ENCODE results near the gene RASSF3. TPM values are rescaled to one million over a fixed set of nuclear protein-coding genes. Genes with fewer than 3 reads are reported as not detected.

Gene RASSF3
- total RNA-seq, 1 donor from 2014 or later = 5.7 TPM

DNA sequence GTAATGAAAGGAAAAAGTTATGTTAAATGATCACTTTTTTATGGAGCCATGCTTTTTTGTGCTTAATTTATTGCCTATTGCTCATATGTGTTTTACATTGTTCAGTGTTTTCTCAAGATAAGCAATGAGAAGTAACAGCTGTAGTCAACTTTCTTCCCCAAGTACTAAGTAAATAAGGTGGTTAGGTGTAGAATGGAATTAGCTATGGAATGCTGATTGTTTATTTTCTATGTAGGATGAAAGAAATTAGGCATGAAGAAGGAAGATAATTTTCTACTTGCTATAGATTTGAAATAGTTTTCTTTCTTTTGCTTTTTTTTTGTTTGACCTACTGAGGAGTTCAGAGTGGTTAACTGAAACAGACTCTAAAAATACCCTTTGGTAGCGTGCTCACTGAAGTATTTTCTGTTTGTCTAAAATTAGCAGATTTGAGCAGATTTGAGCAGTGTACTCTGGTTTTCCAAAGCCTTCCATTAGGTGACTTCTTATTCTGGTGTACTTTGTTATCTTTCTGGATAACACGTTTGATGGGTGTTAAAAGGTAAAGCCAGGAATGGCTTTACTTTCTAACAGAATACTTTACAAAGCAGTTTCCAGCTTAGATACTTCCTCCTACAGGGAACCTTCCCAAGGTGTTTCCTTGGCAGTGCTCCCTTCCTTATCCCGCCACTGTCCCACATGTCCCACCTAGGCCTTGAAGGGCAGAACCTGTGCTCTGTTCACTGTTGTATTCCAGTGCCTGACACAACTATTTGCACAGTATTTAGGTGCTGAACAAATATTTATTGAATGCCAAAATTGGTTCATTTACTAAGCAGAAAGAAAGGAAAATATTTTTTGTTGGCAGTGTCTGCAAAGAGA lies 56.0 kb downstream of the RASSF3 start:
- FAIRE-seq (no peak), DNase-seq (ENCODE audit: low spot score in 2 of 2) (no peak)

DNA sequence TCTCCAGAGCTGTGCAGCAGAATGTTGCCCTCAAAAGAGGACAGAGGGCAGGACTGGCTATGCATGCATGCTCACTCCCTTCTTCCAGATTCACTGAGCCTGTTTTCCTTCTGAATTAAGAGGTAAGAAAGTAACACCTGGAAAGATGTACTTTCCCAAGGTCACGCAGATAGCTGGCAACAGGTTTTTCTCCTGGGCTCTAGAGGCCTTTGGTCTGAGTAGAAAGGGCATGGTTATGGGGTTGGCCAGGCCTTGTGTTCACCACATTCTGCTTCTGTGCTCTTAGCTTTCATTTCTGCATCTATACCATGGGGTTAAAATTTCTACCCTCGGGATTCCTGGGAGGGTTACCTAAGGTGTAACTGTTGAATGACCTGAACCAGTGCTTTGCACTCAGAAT lies 57.5 kb downstream of the RASSF3 start:
- DNase-seq (ENCODE audit: low spot score in 2 of 2) = no peak
- no peak for FAIRE-seq

DNA sequence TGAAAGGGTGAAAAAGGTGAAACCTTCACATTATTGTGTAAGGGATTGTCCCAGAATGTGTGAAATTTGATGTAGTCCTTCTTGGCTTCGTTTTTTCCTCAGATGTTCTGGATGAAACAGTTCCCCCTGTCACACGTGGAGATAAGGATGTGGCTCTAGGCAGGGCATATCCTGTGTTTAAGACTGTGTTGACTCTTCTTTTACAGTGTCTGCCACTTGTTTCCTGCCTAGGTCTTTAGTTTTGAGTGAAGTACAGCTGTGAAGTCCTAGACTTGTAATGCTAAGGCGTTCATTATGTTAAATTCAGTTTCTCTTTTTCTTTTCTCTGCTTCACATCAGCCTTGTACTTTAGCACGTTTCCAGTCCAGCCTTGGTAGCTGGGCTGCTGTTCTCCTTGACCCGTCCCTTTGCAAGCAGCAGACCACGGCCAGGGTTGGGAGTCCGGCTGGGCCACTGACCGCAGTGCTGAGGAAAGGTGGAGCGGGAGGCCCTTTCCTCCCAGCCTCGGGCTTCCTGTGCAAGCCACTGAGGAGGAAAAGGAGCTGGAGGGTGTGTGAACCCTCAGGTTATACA lies 59.1 kb downstream of the RASSF3 start:
- FAIRE-seq = no peak
- no peak for DNase-seq (ENCODE audit: low spot score in 2 of 2)

DNA sequence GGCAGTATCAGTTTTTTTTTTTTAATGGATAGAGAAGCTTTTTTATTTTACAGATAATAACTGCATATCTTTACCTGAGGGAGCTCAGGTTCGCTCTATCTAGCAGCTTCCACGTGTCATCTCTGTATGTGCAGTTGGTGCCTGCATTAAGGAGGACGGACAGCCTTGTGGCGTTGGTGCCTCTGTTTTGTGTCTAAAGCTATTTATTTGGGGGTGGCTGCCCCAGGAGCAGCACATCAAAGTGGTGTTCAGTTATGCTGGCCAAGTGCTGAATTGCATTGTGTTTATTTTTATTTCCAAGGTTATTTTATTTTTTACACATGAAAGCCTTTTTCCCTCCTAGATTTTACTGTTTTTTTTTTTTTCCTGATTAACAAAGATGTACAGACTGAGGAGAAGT lies 59.7 kb downstream of the RASSF3 start:
- DNase-seq (ENCODE audit: low spot score in 2 of 2) (no peak), FAIRE-seq (no peak)

DNA sequence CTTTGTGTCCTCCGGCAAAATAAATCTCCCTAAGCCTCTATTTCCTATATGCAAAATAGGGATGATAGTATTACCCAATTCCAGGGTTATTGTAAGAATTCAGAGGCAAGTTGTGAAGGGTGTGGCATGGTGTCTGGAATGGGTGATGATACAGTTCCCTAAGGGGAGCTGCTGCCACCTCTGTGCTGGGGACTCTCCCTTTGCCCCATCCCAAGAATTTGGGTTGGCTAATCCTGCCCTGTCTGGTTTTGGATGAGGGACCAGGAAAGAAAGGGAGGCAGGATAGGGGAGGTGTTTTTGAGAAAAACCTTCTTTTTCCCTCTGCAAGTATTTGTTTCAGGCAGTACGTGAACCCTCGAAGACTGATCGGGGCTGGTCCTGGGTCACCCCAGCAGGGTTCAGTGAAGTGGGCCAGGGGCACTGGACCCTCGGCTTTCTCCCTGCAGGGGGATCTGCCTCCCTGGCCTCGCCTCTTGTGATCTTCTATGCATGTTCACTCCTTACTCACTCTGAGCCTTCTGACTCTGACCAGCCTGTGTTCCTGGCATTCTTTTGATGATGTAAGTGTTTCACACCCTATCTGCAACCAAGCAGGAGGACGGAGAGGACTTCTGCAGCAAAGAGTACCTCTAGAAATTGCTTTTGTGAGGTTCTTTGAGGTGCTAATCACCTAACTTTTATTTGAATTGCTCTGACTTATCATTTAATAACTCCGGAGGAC lies 60.8 kb downstream of the RASSF3 start:
- DNase-seq (ENCODE audit: low spot score in 2 of 2) = no peak
- FAIRE-seq = no peak

DNA sequence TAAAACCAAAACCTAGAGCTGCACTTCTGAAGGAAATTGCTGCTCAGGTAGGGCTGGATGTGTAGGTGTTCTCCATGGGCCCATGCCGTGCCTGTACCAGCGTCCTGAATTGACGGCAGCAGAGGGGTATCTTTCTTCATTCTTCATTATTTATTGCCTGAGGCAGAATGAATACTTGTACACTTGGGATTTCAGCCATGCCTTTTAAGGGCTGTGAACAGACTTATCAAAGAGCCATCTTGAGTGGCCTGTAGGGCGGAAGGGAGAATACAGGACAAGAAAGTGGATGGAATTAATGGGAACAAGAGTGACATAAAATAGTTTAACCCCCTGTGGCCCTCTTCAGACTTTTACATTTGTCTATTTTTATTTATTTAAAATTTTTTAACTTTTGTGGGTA lies 61.4 kb downstream of the RASSF3 start:
- FAIRE-seq (no peak), DNase-seq (ENCODE audit: low spot score in 2 of 2) (no peak)

DNA sequence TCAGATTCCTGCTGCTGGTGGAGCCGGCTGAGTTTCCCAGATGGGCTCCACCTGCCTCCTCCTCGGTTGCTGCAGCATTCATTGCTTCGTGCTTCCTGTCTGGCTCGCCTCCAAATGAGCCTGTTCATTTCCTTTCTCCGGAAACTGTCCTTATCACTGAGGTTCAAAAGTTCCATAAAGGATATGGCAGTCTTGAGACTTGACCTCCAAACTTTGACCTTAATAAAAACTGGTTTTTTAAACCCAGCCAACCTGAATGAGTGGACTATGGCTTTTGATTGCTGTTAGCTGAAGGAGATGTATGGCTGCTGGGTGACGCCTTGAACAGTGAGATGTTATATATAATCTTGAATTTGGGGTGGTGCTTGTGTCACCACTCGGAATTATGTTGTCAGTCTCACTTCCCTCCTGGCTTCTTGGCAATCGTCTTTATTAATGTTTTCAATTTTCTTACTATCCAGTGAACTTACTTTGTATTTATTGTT lies 62.7 kb downstream of the RASSF3 start:
- FAIRE-seq = no peak
- no peak for DNase-seq (ENCODE audit: low spot score in 2 of 2)

DNA sequence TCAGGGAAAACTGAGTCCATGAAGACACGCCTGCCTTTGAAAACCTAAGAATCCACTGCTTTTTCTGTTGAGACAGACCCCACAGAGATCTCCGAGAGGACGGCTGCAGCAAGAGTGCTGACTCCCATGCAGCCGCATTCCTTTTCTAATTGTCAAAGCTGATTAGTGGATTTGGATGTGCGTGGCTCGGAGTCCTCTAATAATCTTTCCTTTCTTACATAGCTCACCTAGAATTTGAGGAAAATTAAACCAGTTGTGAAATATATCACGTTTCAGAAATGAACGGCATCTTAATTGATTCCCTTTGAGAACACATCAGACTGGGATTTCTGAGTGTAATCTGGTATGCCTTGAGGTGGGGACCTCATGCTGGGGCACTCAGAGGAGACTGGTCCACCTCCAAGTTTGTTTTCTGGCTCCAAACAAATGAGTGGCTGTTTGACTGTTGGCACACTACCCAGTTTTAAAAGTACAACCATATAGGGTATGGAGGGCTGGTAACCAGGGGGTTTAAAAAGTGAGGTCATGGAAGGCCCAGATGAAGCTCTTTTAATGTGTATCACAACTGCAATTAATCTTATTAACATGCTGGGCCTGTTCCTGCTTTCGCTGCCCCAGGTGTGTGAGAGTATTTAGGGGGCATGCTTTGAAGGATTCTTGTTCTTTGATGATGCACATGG lies 63.3 kb downstream of the RASSF3 start:
- no peak for DNase-seq (ENCODE audit: low spot score in 2 of 2)
- FAIRE-seq = no peak

DNA sequence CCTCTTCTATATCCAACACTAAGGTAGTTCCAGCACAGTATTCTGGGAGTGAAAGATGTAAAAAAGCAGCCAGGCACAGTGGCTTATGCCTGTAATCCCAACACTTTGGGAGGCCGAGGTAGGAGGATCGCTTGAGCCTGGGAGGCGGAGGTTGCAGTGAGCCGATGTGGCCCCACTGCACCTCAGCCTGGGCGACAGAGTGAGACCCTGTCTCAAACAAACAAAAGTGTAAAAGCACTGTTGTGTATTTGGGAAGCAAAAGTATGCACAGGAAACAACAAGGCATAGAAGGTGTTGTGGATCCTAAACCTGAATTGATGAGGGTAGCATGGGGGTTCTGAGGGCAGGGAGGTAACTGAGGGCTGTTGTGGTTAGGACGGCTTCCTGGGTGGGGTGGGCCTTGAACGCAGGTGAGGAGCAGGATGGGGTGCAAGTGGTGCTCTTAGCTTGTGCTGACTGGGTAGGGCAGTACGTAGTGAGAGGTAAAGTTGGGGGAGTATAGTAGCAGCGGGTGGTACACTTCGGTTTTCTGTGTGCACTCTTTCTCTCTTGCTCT lies 64.2 kb downstream of the RASSF3 start:
- DNase-seq (ENCODE audit: low spot score in 2 of 2) (no peak), FAIRE-seq (no peak)

DNA sequence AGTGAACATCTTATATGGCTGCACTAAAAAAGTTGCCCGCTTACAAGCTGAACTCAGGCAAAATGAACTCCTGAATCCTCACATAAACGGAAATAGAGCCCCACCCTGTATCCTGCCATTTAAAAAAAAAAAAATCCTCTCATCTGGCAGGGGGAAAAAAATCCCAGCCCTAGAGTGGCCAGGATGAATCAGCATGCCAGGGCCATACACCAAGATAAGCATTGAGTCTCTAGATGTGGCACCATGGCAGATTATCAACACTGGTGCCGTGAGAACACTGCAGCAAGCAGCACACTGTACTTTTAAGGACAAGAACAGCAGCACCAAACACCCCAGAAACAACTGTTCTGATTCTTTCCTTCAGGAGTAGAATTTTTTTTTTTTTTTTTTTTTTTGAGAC lies 65.5 kb downstream of the RASSF3 start:
- FAIRE-seq (no peak), DNase-seq (ENCODE audit: low spot score in 2 of 2) (no peak)

DNA sequence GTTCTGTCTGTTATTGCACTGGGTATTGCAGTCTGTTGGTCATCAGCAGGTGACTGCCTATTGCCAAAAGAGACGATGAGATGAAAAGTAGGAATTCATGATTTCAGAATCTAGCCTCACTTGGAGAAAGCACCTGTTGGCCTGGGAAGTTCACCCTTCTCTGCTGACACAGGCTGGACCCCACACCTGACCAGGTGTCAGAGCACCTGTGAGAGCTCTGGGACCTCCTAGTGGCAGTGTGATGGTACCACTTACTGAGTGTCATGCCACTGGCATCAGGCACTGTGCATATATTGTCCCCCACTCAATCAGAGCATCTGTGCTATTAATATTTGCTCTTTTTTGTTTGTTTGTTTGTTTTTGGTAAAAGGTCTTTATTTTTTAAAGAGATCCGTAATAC lies 68.0 kb downstream of the RASSF3 start:
- no peak for FAIRE-seq

DNA sequence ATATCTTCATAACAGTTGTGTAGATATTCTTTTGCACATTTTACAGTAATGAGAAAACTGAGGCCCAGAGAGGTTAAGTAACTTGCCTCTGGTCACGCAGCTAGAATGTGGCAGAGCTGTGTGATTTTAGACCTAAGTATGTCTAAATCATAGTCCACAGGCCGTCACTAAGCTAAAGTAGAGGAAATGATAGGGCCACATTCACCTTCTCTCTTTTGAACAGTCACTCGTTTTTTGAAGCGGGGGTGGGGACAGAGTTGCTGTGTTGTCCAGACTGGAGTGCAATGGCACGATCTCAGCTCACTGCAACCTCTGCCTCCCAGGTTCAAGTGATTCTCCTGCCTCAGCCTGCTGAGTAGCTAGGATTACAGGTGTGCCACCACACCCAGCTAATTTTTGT lies 68.5 kb downstream of the RASSF3 start:
- DNase-seq (ENCODE audit: low spot score in 2 of 2) (no peak), FAIRE-seq (no peak)

More for the DNA sequence above, 68.0 kb downstream of the RASSF3 start:
- no peak for DNase-seq (ENCODE audit: low spot score in 2 of 2)

DNA sequence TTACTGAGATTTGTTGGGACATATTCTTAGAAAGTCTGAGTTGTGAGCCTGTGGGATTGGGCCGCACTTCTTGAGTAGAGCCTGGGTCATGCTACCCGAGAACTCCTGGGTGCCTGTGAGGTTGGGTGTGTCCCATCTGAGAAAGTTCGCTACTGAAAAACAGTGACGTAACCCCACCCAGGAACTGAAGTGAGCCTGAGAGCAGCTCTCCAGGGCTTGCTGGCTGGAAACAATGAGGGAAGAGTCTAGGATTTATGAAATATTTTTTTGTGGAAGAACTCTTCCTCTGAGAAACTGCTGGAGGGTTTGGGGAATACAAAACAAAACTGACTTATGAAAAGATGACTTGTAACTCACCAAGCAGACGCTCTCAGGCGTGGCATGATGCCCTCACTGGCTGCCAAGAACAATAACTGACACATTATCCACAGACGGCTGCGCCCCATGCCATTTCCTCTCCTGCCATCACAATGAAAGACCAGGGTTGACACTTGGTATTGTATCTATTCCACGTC lies 69.2 kb downstream of the RASSF3 start:
- DNase-seq (ENCODE audit: low spot score in 2 of 2) = no peak
- FAIRE-seq = no peak

DNA sequence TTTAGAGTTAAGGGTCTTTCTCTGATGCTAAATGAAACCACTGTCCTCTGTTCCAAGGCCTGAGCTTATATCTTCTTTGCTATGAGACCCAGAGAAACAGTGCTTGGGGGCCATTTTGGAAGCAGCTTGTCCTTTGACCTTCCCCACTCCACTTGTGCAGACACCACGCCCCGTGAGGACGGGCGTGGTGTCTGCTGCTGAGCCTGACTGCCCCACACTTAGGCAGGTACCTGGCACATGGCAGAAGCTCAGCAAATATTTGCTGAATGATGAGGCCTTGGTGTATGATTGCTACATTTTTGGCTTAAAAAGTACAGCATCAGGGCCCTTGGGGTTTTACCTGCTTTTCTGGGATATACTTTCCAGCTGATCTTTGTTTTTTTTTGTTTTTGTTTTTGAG lies 69.9 kb downstream of the RASSF3 start:
- DNase-seq (ENCODE audit: low spot score in 2 of 2) (no peak), FAIRE-seq (no peak)

DNA sequence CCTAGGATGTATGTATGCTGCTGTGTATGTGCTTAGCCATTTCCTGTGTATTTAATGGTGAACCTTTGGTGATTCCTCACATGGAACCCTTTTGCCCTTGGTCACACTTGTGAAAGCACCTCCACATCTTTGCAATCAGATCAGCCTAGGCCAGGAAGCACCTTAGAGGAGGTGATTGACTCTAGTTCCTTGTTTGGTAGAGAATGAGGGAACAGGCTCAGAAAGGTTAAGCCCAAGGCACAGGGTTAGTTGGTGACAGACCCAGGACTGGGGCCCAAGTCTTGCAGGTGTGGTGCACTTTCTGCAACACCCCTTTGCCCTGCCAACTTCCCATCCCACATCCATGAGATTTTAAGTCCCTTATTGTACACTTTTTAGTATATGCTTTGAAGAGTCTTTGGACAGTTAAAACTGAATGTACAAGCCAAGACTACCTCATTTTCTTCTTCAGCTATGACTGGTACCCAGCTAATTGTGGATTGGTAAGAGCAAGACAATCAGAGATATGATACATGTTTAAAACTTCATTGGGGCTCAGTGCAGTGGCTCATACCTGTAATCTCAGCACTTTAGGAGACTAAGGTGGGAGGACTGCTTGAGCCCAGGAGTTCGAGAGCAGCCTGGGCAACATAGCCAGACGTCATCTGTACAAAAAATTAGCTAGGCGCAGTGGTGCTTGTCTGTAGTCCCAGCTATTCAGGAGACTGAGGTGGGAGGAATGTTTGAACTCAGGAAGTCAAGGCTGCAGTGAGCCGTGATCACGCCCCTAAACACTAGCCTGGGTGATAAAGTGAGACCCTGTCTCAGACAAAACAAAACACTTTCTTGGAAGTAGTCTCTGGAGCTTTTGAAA lies 71.1 kb downstream of the RASSF3 start:
- DNase-seq (ENCODE audit: low spot score in 2 of 2) (no peak), FAIRE-seq (no peak)

DNA sequence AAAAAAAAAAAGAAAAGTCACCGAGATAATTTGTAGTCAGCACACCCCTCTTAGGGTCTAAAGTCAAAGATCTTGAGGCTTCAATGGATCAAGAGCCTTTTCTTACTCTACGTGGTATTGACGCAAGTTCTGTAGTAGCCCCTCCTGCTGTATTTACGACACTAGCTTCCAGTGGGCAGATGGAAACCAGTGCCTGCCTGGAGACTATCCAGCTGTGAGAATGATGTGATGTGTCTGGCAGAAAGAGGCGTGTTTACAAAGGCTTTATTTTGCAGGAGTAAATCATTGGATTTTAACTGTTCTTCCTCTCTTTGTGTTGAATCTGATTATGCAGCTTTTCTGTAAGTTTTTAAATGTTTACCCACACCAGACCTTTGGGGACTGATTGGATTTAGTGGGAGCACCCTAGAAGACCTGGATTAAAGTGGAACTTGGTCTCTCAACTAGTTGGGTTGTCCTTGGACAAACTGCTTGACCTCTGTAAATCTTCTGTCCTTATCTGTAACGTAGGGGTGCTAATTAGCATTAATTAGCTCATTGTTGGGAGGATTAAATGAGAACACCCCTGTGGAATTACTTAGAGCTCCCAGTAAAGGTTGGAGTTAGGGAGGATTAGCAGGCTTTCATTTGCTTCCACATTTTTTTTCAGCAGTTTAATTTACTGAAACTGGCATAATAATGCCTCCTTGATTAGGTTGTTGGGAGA lies 72.4 kb downstream of the RASSF3 start:
- FAIRE-seq (no peak), DNase-seq (ENCODE audit: low spot score in 2 of 2) (no peak)

DNA sequence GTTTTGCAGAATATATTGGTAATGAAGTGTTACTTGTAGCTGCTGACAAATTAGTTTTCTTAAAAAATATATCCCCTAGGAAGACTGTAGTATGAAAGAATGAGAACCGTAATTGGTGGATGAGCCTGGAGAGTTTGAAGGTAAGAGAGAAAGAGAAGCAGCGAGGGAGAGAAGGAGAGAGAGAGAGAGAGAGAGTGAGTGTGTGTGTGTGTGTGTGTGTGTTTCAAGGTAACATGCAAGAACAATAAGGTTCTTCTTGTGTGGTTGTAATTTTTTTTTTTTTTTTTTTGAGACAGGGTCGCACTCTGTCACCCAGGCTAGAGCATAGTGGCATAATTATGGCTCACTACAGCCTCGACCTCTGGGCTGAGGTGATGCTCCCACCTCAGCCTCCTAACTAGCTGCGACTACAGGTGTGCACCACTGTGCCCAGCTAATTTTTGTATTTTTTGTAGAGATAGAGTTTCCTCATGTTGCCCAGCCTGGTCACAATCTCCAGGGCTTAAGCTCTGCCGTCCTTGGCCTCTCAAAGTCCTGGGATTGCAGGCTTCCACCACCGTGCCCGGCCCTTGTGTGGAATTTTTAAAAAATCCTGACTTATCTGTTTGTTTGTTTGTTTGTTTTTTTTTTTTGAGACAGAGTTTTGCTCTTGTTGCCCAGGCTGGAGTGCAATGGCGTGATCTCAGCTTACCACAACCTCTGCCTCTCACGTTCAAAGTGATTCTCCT lies 73.7 kb downstream of the RASSF3 start:
- DNase-seq (ENCODE audit: low spot score in 2 of 2) (no peak), FAIRE-seq (no peak)

DNA sequence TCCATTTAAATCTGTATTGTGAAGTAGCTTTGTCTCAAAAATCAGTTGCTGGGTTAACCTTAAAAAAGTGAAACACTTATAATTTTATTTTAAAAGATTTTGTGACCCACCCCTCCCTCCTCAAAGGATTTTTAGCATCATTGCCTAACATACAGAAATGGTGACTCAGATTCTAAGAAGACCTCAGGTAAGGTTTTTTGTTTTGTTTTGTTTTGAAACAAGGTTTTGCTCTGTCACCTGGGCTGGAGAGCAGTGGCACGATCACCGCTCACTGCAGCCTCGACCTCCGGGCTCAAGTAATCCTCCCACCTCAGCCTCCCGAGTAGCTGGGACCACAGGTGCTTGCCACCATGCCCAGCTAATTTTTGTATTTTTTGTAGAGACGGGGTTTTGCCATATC lies 74.8 kb downstream of the RASSF3 start:
- DNase-seq (ENCODE audit: low spot score in 2 of 2) (no peak), FAIRE-seq (no peak)

Data from frontal cortex (tissue), 4 donors.